ENCODE measurements around the gene CLTCL1. TPM values are rescaled to one million over a fixed set of nuclear protein-coding genes. Genes with fewer than 3 reads are reported as not detected.

Gene CLTCL1
- total RNA-seq, 1 donor from 2014 or later, result 5.4 TPM

GRCh38 chr22:19242699-19243098, 48.8 kb downstream of the CLTCL1 start:
- no peak for DNase-seq (ENCODE audit: extremely low spot score in 2 of 2)
- TF ChIP-seq, protein P1, sequence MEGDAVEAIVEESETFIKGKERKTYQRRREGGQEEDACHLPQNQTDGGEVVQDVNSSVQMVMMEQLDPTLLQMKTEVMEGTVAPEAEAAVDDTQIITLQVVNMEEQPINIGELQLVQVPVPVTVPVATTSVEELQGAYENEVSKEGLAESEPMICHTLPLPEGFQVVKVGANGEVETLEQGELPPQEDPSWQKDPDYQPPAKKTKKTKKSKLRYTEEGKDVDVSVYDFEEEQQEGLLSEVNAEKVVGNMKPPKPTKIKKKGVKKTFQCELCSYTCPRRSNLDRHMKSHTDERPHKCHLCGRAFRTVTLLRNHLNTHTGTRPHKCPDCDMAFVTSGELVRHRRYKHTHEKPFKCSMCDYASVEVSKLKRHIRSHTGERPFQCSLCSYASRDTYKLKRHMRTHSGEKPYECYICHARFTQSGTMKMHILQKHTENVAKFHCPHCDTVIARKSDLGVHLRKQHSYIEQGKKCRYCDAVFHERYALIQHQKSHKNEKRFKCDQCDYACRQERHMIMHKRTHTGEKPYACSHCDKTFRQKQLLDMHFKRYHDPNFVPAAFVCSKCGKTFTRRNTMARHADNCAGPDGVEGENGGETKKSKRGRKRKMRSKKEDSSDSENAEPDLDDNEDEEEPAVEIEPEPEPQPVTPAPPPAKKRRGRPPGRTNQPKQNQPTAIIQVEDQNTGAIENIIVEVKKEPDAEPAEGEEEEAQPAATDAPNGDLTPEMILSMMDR (IDR thresholded peaks at IDR 0.05), result no peak
- no peak for TF ChIP-seq POLR2AphosphoS5 (IDR thresholded peaks at IDR 0.05; ENCODE audit: insufficient read depth in 1 of 2, low read depth in 1 of 2)
- TF ChIP-seq POLR2A (IDR thresholded peaks at IDR 0.05), result no peak
- intact Hi-C loops (cut with DNase I), result no loop called here

DNA sequence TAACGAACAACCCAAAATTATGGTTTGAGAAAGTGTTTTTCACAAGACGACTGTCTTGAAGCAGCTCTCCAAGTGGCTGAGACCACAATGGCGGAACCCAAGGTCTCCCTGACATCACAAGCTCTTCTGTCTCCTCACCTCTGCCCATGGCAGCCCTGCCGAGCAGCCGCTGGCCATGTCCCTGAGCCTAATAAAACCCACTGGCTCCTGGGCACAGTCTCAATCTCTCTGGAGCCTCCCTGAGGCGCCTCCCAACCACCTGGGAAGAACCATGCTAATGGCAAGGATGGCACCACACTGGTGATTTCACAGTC, 50.0 kb downstream of the CLTCL1 start:
- Histone ChIP-seq H3K27ac (no peak overlapping the region), H3K27me3 (no peaks in the 10 kb centered on the region), H3K4me1 (no peaks in the 10 kb centered on the region), H3K4me3 (no peak overlapping the region), H3K36me3 (no peaks in the 10 kb centered on the region), H3K9me3 (no peaks in the 10 kb centered on the region)
- intact Hi-C loops (cut with DNase I), result no loop called here
- TF ChIP-seq POLR2A (IDR thresholded peaks at IDR 0.05) (no peak), POLR2AphosphoS5 (IDR thresholded peaks at IDR 0.05; ENCODE audit: insufficient read depth in 1 of 2, low read depth in 1 of 2) (no peak)
- TF ChIP-seq, protein P1 (IDR thresholded peaks at IDR 0.05), result no peak
- no peak for DNase-seq (ENCODE audit: extremely low spot score in 2 of 2)

More at GRCh38 chr22:19242699-19243098, 48.8 kb downstream of the CLTCL1 start:
- Histone ChIP-seq H3K4me1 (no peaks in the 10 kb centered on the region), H3K36me3 (no peaks in the 10 kb centered on the region), H3K9me3 (no peaks in the 10 kb centered on the region), H3K4me3 (no peak overlapping the region), H3K27ac (no peak overlapping the region), H3K27me3 (no peaks in the 10 kb centered on the region)

GRCh38 chr22:19240813-19241592, 50.5 kb downstream of the CLTCL1 start:
- intact Hi-C loops (cut with DNase I), result no loop called here
- Histone ChIP-seq H3K4me3 (no peak overlapping the region), H3K27ac (no peak overlapping the region), H3K9me3 (no peaks in the 10 kb centered on the region), H3K27me3 (no peaks in the 10 kb centered on the region), H3K36me3 (no peaks in the 10 kb centered on the region), H3K4me1 (no peaks in the 10 kb centered on the region)
- TF ChIP-seq, protein P1 (IDR thresholded peaks at IDR 0.05), result no peak
- TF ChIP-seq POLR2AphosphoS5 (IDR thresholded peaks at IDR 0.05; ENCODE audit: insufficient read depth in 1 of 2, low read depth in 1 of 2) (no peak), POLR2A (IDR thresholded peaks at IDR 0.05) (no peak)
- DNase-seq (ENCODE audit: extremely low spot score in 2 of 2), result no peak

DNA sequence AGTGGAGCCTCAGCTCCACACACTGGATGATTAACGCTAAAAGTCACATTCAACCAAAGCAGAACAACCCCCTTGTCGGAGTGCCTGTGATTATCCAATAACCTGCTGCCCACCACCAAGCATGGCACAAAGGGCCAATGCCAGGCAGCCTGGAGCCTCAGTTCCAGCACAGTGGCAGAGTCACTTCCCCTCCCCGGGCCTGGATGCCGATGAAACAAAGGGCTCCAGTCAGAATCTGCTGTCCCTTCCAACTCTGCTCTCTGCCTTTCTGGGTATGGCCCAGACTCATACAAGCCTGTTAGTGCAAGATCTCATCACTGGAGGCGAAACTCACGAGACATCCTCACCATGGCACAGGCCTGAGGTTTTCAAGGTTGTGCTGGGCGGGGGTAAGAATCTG, 52.1 kb downstream of the CLTCL1 start:
- no peak for DNase-seq (ENCODE audit: extremely low spot score in 2 of 2)
- H3K4me1 ChIP-seq, result no peaks in the 10 kb centered on the region
- H3K27me3 ChIP-seq, result no peaks in the 10 kb centered on the region
- no peaks in the 10 kb centered on the region for H3K9me3 ChIP-seq
- no peak overlapping the region for H3K27ac ChIP-seq
- no peak overlapping the region for H3K4me3 ChIP-seq
- intact Hi-C loops (cut with DNase I), result no loop called here
- TF ChIP-seq POLR2AphosphoS5 (IDR thresholded peaks at IDR 0.05; ENCODE audit: insufficient read depth in 1 of 2, low read depth in 1 of 2) (no peak), POLR2A (IDR thresholded peaks at IDR 0.05) (no peak)
- TF ChIP-seq, protein P1 (IDR thresholded peaks at IDR 0.05), result no peak
- H3K36me3 ChIP-seq, result no peaks in the 10 kb centered on the region

- H3K27ac ChIP-seq, result no peak overlapping the region
- intact Hi-C loops (cut with DNase I), result no loop called here
- no peak for TF ChIP-seq POLR2A (IDR thresholded peaks at IDR 0.05)
- TF ChIP-seq POLR2AphosphoS5 (IDR thresholded peaks at IDR 0.05; ENCODE audit: insufficient read depth in 1 of 2, low read depth in 1 of 2), result no peak
- TF ChIP-seq, protein P1 (IDR thresholded peaks at IDR 0.05), result no peak
- H3K4me1 ChIP-seq, result no peaks in the 10 kb centered on the region
- DNase-seq (ENCODE audit: extremely low spot score in 2 of 2), result no peak
- H3K27me3 ChIP-seq, result no peaks in the 10 kb centered on the region
- no peaks in the 10 kb centered on the region for H3K9me3 ChIP-seq
- no peak overlapping the region for H3K4me3 ChIP-seq
- no peaks in the 10 kb centered on the region for H3K36me3 ChIP-seq
Observed at GRCh38 chr22:19238900-19239299, 52.6 kb downstream of the CLTCL1 start.
